GM19239 (cell line): Measurements from ENCODE around the gene DLG4.
"Not testable (repeated sequence)": the region's sequence is repeated elsewhere in the genome, so short reads cannot be mapped to it uniquely, and the experiment has no call there.

Experiments
- DNase-seq: peaks from one replicate; pipeline ENCODE4 v3.0.0; 2011; ENCODE audit warnings: low spot score; ENCODE audit not compliant: insufficient read length
- FAIRE-seq: peaks from 2 replicates; lab custom pipeline; 2011; peaks lifted over from hg19 to GRCh38; lab: Jason Lieb, UNC

DLG4 gene

GRCh38 chr17:7173687-7174602 is 45.7 kb downstream of the DLG4 start:
- DNase-seq (no peak), FAIRE-seq (no peak)

GRCh38 chr17:7172522-7173191 is 47.0 kb downstream of the DLG4 start:
- not testable (repeated sequence) for FAIRE-seq, DNase-seq

GRCh38 chr17:7169565-7169908 is 50.1 kb downstream of the DLG4 start:
- not testable (repeated sequence) for DNase-seq, FAIRE-seq

- not testable (repeated sequence) for DNase-seq, FAIRE-seq
Measured at GRCh38 chr17:7168841-7169564, 50.6 kb downstream of the DLG4 start.

DNA sequence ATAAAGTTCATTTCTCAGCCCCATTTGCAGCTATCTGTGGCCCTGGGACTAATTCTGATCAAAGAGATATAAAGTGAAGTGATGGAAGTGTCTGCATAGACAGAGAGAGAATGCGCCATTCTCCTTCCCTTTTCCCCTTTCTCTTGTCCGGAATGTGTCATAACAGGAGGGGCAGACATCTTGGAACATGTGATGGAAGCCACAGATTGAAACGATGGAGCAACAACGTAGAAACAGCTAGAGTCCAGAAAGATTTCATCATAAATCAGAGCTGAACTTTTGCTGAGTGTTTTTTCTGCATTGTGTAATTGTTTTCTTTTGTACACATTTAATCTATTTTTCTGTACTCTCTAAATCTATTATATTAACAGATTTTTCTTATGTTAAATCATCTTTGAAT is 51.8 kb downstream of the DLG4 start:
- FAIRE-seq (no peak), DNase-seq (no peak)

- DNase-seq: no peak
- no peak for FAIRE-seq
Measured at GRCh38 chr17:7166873-7167272, 52.8 kb downstream of the DLG4 start.

DNA sequence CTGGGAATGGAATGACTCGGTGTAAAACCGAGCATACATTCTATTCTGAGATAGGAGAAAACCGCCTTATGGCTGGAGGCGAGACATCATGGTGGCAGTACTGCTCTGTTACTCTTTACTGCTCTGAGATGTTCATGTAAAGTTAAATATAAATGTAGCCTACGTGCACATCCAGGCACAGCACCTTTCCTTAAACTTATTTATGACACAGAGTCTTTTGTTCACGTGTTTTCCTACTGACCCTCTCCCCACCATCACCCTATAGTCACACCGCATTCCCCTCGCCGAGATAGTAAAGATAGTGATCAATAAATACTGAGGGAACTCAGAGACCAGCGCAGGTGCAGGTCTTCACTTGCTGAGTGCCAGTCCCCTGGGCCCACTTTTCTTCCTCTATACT is 60.1 kb downstream of the DLG4 start:
- not testable (repeated sequence) for FAIRE-seq, DNase-seq

- DNase-seq, FAIRE-seq: not testable (repeated sequence)
Measured at GRCh38 chr17:7158424-7158823, 61.2 kb downstream of the DLG4 start.

DNA sequence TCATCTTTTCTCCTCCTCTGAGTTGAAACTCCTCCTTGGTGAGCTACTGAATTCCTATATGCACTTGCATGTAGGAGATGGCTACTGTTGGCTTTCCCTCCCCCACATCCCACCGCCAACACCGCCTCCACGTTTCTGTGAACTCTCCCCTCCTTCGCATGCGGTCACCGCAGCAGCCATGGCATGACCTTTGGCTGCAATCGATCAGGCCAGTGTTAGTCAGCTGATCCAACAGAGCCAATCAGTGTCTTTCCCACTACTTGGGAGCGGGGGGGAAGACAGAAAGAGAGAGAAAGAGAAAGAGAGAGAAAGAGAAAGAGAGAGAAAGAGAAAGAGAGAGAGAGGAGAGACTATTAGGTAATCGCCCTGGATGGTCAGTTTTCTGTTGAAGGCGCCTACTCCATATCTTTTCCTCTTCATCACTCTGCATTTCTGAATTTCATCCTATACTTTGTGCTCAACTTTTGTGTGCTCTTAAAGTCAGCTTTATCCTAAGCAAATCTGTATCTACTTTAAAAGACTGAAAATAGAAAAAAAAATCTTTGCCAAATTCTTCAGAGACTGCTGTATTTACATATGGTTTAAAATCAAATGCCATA is 63.2 kb downstream of the DLG4 start:
- no peak for DNase-seq

DNA sequence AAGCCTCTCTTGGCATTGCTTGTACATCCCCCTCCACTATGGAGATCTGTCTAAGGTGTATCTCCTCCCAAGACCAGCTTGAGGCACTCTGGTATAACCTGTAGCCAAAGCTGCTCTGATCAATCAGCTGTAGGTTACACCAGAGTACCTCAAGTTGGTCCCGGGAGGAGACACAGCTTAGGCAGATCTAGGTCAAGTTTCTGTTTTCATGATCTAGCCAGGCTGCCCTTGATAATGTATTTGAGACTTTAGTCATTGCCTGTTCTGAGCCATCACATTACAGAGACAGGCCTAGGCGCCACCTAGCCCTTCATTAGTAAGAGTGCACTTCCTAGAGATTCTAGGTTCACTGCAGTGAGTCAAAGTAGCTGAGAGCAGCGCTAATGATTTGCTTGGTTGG is 71.9 kb downstream of the DLG4 start:
- FAIRE-seq (no peak), DNase-seq (no peak)

More for the DNA sequence above, 63.2 kb downstream of the DLG4 start:
- no peak for FAIRE-seq

GRCh38 chr17:7146115-7146514 is 73.5 kb downstream of the DLG4 start:
- FAIRE-seq (no peak), DNase-seq (no peak)

DNA sequence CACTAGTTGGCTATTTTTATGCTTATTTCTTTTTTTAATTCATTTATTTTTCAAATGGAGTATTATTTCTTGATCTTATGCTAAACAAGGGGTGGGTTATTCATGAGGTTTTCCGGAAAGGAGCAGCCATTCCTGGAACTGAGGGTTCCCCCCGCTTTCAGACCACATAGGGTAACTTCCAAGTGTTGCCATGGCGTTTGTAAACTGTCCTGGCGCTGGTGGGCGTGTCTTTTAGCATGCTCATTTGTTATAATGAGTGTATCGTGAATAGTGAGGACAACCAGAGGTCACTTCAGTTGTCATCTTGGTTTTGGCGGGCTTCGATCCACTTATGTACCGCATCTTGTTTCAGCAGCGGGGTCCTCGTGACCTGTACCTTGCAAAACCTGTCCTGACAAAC is 75.4 kb downstream of the DLG4 start:
- no peak for FAIRE-seq

DNA sequence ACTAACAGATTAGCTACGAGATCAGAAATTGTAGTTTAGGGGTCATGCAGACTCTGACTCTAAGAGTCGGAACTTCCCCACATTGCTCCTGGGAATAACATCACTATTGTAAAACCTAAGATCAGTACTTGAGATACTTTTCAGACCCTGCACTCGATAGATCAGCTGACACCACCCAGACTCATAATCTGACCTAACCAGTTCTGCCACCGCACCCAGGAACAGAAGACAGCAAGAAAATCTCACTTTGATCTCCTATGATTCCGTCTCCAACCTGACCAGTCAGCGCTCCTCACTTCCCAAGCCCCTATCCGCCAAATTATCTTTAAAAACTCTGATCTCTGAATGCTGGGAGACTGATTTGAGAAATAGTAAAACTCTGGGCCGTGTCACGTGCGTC is 77.8 kb downstream of the DLG4 start:
- DNase-seq: no peak
- FAIRE-seq: no peak

More for the DNA sequence above, 75.4 kb downstream of the DLG4 start:
- DNase-seq: no peak

DNA sequence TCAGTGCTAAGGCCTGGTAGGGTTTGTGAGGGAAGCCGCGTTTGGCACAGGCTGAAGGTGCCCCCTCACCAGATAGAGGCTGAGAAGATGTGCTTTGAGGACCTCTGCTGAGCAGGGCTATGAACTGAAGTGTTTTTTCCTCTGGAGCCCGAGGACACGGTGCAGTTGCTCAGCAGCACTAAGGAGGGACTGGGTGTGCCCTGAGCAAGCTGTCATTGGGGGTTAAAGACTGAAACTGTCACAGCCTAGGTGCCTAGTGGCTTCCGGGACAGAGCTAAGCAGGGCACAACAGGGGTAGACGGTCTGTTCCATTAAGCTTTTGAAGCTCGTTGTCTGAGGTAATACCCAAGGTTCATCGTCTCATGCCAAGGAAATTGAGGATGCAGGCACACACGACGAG is 80.2 kb downstream of the DLG4 start:
- DNase-seq (no peak), FAIRE-seq (no peak)

DNA sequence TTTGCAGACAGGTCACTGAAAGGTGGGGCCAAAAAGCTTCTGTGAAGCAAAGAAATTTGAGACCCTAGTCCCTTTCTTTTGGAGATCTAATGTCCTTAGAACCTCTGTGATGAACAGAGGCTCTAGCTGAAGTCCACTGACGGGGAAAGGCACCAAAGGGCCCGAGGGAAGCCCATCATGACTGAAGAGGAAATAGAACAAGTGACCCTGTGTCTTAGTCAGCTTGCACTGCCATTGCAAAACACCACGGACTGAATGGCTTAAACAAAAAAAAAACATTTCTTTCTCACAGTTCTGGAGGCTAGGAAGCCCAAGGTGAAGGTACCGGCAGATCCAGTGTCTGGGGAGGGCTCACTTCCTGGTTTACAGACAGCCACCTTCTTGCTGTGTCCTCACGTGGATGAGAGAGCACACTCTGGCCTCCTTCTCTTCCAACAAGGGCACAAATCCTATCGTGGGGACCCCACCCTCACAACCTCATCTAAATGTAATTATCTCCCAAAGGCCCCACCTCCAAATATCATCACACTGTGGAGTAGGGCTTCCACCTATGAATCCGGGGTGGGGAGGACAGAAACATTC is 80.7 kb downstream of the DLG4 start:
- no peak for FAIRE-seq
- DNase-seq: no peak

DNA sequence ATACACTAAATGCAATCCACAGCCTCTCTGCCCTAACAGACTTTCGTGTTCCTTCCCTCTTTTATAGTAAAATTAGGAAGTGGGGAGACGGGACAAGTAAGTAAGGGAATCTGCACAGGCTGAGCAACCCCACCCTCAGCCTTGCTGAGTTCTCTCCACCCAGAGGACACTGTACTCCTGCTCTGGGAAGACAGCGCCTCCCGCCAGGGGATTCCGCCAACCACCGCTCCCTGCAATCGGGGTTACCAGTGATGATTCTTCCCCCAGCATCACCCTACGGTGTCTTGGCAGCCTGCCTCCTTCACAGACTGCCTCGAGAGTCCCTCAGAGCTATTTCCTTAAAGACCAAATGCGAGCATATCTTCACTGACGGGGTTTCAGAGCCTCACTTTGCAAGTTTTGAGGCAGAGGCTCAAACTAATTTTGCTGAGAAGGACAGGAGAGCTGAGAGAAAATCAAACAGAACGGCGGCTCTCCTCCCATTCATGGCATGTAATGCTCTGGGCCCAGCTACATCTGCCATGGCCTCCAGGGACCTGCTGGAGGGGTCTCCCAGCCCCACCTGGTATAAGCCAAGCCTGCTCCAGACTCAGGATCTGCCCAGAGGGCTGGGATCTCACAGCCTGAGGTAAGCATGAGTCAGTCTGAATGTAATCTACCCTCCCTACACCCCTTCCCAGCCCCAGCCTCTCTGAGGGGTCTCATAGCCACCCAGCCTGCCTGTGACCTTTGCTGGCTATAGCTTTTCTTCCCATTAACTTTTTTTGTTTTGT is 82.3 kb downstream of the DLG4 start:
- no peak for FAIRE-seq
- no peak for DNase-seq
